ENCODE results near the gene TECPR2.

- TF ChIP-seq MAX (CRISPR knock-in tag; IDR thresholded peaks at IDR 0.05), result no peak
- TF ChIP-seq CTCF (IDR thresholded peaks at IDR 0.05), result no peak
- no peak for TF ChIP-seq NR1H2 (CRISPR knock-in tag; IDR thresholded peaks at IDR 0.05)
- TF ChIP-seq ZNF263 (CRISPR knock-in tag; IDR thresholded peaks at IDR 0.05; ENCODE audit: low read depth), result no peak
- no peak for TF ChIP-seq SMAD3 (CRISPR knock-in tag; IDR thresholded peaks at IDR 0.05; ENCODE audit: borderline replicate concordance)
- no peak for TF ChIP-seq USF1 (CRISPR knock-in tag; IDR thresholded peaks at IDR 0.05)
- TF ChIP-seq E2F5 (CRISPR knock-in tag; IDR thresholded peaks at IDR 0.05), result no peak
- TF ChIP-seq USF2 (CRISPR knock-in tag; IDR thresholded peaks at IDR 0.05), result no peak
- no peak for TF ChIP-seq SP1 (CRISPR knock-in tag; conservative IDR thresholded peaks at IDR 0.05)
- no peak for TF ChIP-seq E2F4 (CRISPR knock-in tag; IDR thresholded peaks at IDR 0.05; ENCODE audit: borderline replicate concordance, low read depth)
- TF ChIP-seq RELA (CRISPR knock-in tag; IDR thresholded peaks at IDR 0.05; ENCODE audit: borderline replicate concordance), result no peak
- TF ChIP-seq ZNF232 (CRISPR knock-in tag; IDR thresholded peaks at IDR 0.05), result no peak
- no peak for TF ChIP-seq HMGXB4 (CRISPR knock-in tag; IDR thresholded peaks at IDR 0.05)
Observed at GRCh38 chr14:102479107-102479506, 116.4 kb downstream of the TECPR2 start.
